H9 (cell line): ENCODE data around the gene LZIC. TPM values are rescaled to one million over a fixed set of nuclear protein-coding genes. Genes with fewer than 3 reads are reported as not detected.

ENCODE experiments used
- DNase-seq: peaks from one replicate; pipeline ENCODE4 v3.0.0-alpha.2; 2017
- H2AFZ ChIP-seq: one replicate; pipeline ENCODE4 v1.6.1; 2013; ENCODE audit warnings: mild to moderate bottlenecking, low read length, control low read depth, moderate library complexity
- H2AK5ac ChIP-seq: 2 replicates; pipeline ENCODE4 v1.6.1; 2013; ENCODE audit warnings: low read length, control low read depth, mixed read lengths; ENCODE audit not compliant: insufficient read length
- H2BK120ac ChIP-seq: one replicate; pipeline ENCODE4 v1.6.1; 2013; ENCODE audit warnings: low read depth, mild to moderate bottlenecking, low read length, control low read depth, inconsistent platforms; ENCODE audit not compliant: poor library complexity, severe bottlenecking
- H2BK12ac ChIP-seq: 2 replicates; pipeline ENCODE4 v1.6.1; 2013; ENCODE audit warnings: low read length, control low read depth, mixed read lengths, low read depth; ENCODE audit not compliant: insufficient read length
- H2BK15ac ChIP-seq: 2 replicates; pipeline ENCODE4 v1.6.1; 2013; ENCODE audit warnings: low read depth, low read length, control low read depth
- H2BK20ac ChIP-seq: one replicate; pipeline ENCODE4 v1.6.1; 2013; ENCODE audit warnings: low read depth, mild to moderate bottlenecking, low read length, control low read depth, inconsistent platforms; ENCODE audit not compliant: poor library complexity, severe bottlenecking
- H2BK5ac ChIP-seq: 2 replicates; pipeline ENCODE4 v1.6.1; 2013; ENCODE audit warnings: low read length, control low read depth, mixed read lengths; ENCODE audit not compliant: insufficient read length
- H3K14ac ChIP-seq: 2 replicates; pipeline ENCODE4 v1.6.1; 2013; ENCODE audit warnings: low read length, control low read depth; ENCODE audit not compliant: insufficient read depth
- H3K18ac ChIP-seq: 2 replicates; pipeline ENCODE4 v1.6.1; 2013; ENCODE audit warnings: low read depth, mild to moderate bottlenecking, mixed read lengths, low read length, control low read depth; ENCODE audit not compliant: insufficient read length
- H3K23ac ChIP-seq: 2 replicates; pipeline ENCODE4 v1.6.1; 2013; ENCODE audit warnings: low read length, control low read depth, mixed read lengths, low read depth; ENCODE audit not compliant: insufficient read length
- H3K23me2 ChIP-seq: 2 replicates; pipeline ENCODE4 v1.6.1; 2013; ENCODE audit warnings: low read depth, mild to moderate bottlenecking, mixed read lengths, low read length, control low read depth; ENCODE audit not compliant: insufficient read length, poor library complexity, severe bottlenecking
- H3K27ac ChIP-seq: 2 replicates; pipeline ENCODE4 v1.5.1; 2013; ENCODE audit warnings: low read length, control low read depth, mixed read lengths, low read depth; ENCODE audit not compliant: insufficient read length
- H3K27me3 ChIP-seq: 2 replicates; pipeline ENCODE4 v1.6.1; 2013; ENCODE audit warnings: low read length, control low read depth, inconsistent platforms; ENCODE audit not compliant: insufficient read depth
- H3K4ac ChIP-seq: 2 replicates; pipeline ENCODE4 v1.6.1; 2013; ENCODE audit warnings: low read depth, mild to moderate bottlenecking, control low read depth, inconsistent platforms, low read length, moderate library complexity
- H3K4me1 ChIP-seq: 2 replicates; pipeline ENCODE4 v1.6.1; 2013; ENCODE audit warnings: low read length, control low read depth, inconsistent platforms; ENCODE audit not compliant: insufficient read depth
- H3K4me2 ChIP-seq: 2 replicates; pipeline ENCODE4 v1.6.1; 2013; ENCODE audit warnings: low read length, control low read depth, mixed read lengths; ENCODE audit not compliant: insufficient read length, insufficient read depth
- H3K56ac ChIP-seq: 2 replicates; pipeline ENCODE4 v1.6.1; 2013; ENCODE audit warnings: low read depth, mild to moderate bottlenecking, mixed read lengths, low read length, control low read depth; ENCODE audit not compliant: insufficient read length
- H3K79me1 ChIP-seq: 2 replicates; pipeline ENCODE4 v1.6.1; 2013; ENCODE audit warnings: low read depth, mild to moderate bottlenecking, moderate library complexity, low read length, control low read depth, inconsistent platforms; ENCODE audit not compliant: insufficient read depth, poor library complexity, severe bottlenecking
- H3K79me2 ChIP-seq: 2 replicates; pipeline ENCODE4 v1.6.1; 2013; ENCODE audit warnings: low read length, control low read depth, inconsistent platforms; ENCODE audit not compliant: insufficient read depth
- H3K9ac ChIP-seq: 2 replicates; pipeline ENCODE4 v1.6.1; 2013; ENCODE audit warnings: low read length, control low read depth, mixed read lengths; ENCODE audit not compliant: insufficient read length; ENCODE audit errors: extremely low read depth
- H3K9me3 ChIP-seq: one replicate; pipeline ENCODE4 v1.6.1; 2013; ENCODE audit warnings: low read depth, low read length, inconsistent platforms; ENCODE audit not compliant: control insufficient read depth
- H3T11ph ChIP-seq: one replicate; pipeline ENCODE4 v1.6.1; 2013; ENCODE audit warnings: mild to moderate bottlenecking, low read length, control low read depth, inconsistent platforms
- H4K20me1 ChIP-seq: one replicate; pipeline ENCODE4 v1.6.1; 2013; ENCODE audit not compliant: control insufficient read depth, insufficient read length, insufficient read depth
- H4K5ac ChIP-seq: 2 replicates; pipeline ENCODE4 v1.6.1; 2013; ENCODE audit warnings: low read depth, mild to moderate bottlenecking, mixed read lengths, low read length, control low read depth; ENCODE audit not compliant: insufficient read length
- H4K8ac ChIP-seq: replicated peaks from 2 replicates; pipeline ENCODE4 v1.6.1; 2013; ENCODE audit warnings: low read length, control low read depth, mixed read lengths, low read depth; ENCODE audit not compliant: insufficient read length
- H4K91ac ChIP-seq: 2 replicates; pipeline ENCODE4 v1.6.1; 2013; ENCODE audit warnings: low read depth, mild to moderate bottlenecking, moderate library complexity, mixed read lengths, low read length, control low read depth; ENCODE audit not compliant: insufficient read length
- H3K27ac Mint-ChIP-seq, 3 experiments: 2 replicates in 2 of 3; 3 replicates in 1 of 3; pipeline ENCODE4 v1.8.0; 2020 to 2021; ENCODE audit warnings: mixed read lengths in 3 of 3, mild to moderate bottlenecking in 1 of 3, moderate library complexity in 1 of 3
- H3K27me3 Mint-ChIP-seq: 2 replicates; pipeline ENCODE4 v1.8.0; 2021; ENCODE audit warnings: low read depth, mild to moderate bottlenecking, moderate library complexity, mixed read lengths
- H3K36me3 Mint-ChIP-seq, 3 experiments: 2 replicates in 2 of 3; 3 replicates in 1 of 3; pipeline ENCODE4 v1.8.0; 2020 to 2021; ENCODE audit warnings: low read depth in 3 of 3, mixed read lengths in 3 of 3; ENCODE audit not compliant: insufficient read depth in 1 of 3
- H3K4me1 Mint-ChIP-seq, 2 experiments: 2 replicates each; pipeline ENCODE4 v1.8.0; 2020; ENCODE audit warnings: mixed read lengths in 2 of 2
- H3K4me3 Mint-ChIP-seq, 2 experiments: 2 replicates in 1 of 2; 3 replicates in 1 of 2; pipeline ENCODE4 v1.8.0; 2020 to 2021; ENCODE audit warnings: mild to moderate bottlenecking in 2 of 2, mixed read lengths in 2 of 2, moderate library complexity in 1 of 2
- H3K9me3 Mint-ChIP-seq, 2 experiments: 2 replicates in 1 of 2; 3 replicates in 1 of 2; pipeline ENCODE4 v1.8.0; 2020; ENCODE audit warnings: mild to moderate bottlenecking in 2 of 2, mixed read lengths in 2 of 2, moderate library complexity in 1 of 2
- CTCF ChIP-seq: fragments of 200-600 bp; sonication (generic); conservative IDR thresholded peaks from 3 replicates; pipeline ENCODE4 v1.8.0; 2021; ENCODE audit warnings: antibody characterized with exemption, mild to moderate bottlenecking
- WGBS: extraction: QIAGEN DNeasy Blood & Tissue Kit; methylation state at CpG from one replicate; pipeline ENCODE4 v1.1.7; 2013; ENCODE audit warnings: missing lambda C conversion rate, low lambda C conversion rate, mixed read lengths; ENCODE audit not compliant: insufficient read length; ENCODE audit errors: extremely low coverage; 5-methylcytosine and 5-hydroxymethylcytosine counted together
- total RNA-seq: library from RNA; stranded (reverse); gene quantifications from 2 replicates; pipeline ENCODE4 v1.2.1, GENCODE V29; 2021

The LZIC gene
- total RNA-seq, 1 experiment from 2014 or later: 22.9 TPM

DNA sequence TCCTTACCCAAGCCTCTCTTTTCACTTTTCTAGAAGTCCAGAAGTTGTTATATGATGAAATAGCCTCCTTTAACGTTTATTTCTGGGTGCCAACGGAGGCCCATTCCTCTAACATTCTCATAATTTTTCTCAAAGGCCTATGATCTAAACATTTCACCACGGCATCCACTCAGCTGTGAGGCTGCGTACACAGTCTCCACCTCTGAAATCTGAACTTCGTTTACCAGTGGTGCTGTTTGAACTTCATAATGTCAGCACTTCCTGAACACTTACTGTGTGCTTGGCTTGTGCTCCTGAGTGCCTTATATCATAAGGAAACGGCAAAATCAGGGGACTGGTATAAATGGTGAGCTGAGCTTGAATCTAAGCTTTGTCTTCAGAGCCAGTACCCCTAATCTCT is 41.8 kb upstream of the LZIC start:
- Mint-ChIP-seq H3K27ac (no peak overlapping the region), H3K4me1 (no peaks in the 10 kb centered on the region), H3K9me3 (no peaks in the 10 kb centered on the region), H3K36me3 (peaks cover 0 to 6% (median 4%) of the 10 kb centered on the region in 3 experiments; a peak in 3 of 7 replicates), H3K4me3 (no peak overlapping the region), H3K27me3 (no peaks in the 10 kb centered on the region; the same call in 1 of the 2 replicates)
- no peak overlapping the region for H2BK15ac ChIP-seq
- H3K4me2 ChIP-seq: no peak overlapping the region
- H3T11ph ChIP-seq: no peak overlapping the region
- H2AFZ ChIP-seq: no peak overlapping the region
- H4K91ac ChIP-seq: no peak overlapping the region
- H4K8ac ChIP-seq: no peak overlapping the region
- H2BK12ac ChIP-seq: no peak overlapping the region
- H3K27me3 ChIP-seq: no peaks in the 10 kb centered on the region
- no peaks in the 10 kb centered on the region for H3K79me2 ChIP-seq
- WGBS: no CpG with 5 or more reads among the region's 6 CpGs
- no peak overlapping the region for H4K5ac ChIP-seq
- H3K23me2 ChIP-seq: no peaks in the 10 kb centered on the region
- no peak overlapping the region for H3K23ac ChIP-seq
- no peak overlapping the region for H2AK5ac ChIP-seq
- no peak overlapping the region for H3K56ac ChIP-seq
- no peaks in the 10 kb centered on the region for H3K79me1 ChIP-seq
- no peak overlapping the region for H2BK20ac ChIP-seq
- H2BK120ac ChIP-seq: no peak overlapping the region
- no peak overlapping the region for H3K9ac ChIP-seq
- no peaks in the 10 kb centered on the region for H3K9me3 ChIP-seq
- H3K4ac ChIP-seq: no peak overlapping the region
- H3K18ac ChIP-seq: no peak overlapping the region
- no peak for TF ChIP-seq CTCF
- no peak overlapping the region for H3K14ac ChIP-seq
- H4K20me1 ChIP-seq: no peaks in the 10 kb centered on the region
- no peak for DNase-seq
- H2BK5ac ChIP-seq: no peak overlapping the region
- H3K4me1 ChIP-seq: no peaks in the 10 kb centered on the region
- H3K27ac ChIP-seq: no peak overlapping the region
